Neutrophil (primary cell): ENCODE data around the gene ODAD2.

Experiments used
- H3K27ac ChIP-seq: fragments of 200-600 bp; sonication (generic); 2 replicates; pipeline ENCODE4 v1.5.1; 2016; ENCODE audit warnings: mild to moderate bottlenecking, moderate library complexity
- H3K27me3 ChIP-seq: fragments of 200-600 bp; sonication (generic); 2 replicates; pipeline ENCODE4 v1.6.0; 2016; ENCODE audit warnings: mild to moderate bottlenecking
- H3K36me3 ChIP-seq: fragments of 200-600 bp; sonication (generic); 2 replicates; pipeline ENCODE4 v1.5.1; 2017
- H3K4me1 ChIP-seq, 2 experiments: fragments of 200-600 bp in 1 of 2; sonication (generic) in 1 of 2; 1 replicate in 1 of 2; 2 replicates in 1 of 2; pipeline versions ENCODE4 v1.5.1 to v1.6.1; 2013 to 2016; ENCODE audit warnings: low read depth in 1 of 2, low read length in 1 of 2, mild to moderate bottlenecking in 1 of 2, moderate library complexity in 1 of 2; ENCODE audit not compliant: control insufficient read depth in 1 of 2, insufficient read depth in 1 of 2
- H3K4me3 ChIP-seq, 2 experiments: fragments of 200-600 bp in 1 of 2; sonication (generic) in 1 of 2; 1 replicate in 1 of 2; 2 replicates in 1 of 2; pipeline ENCODE4 v1.5.1; 2013 to 2016; ENCODE audit warnings: low read depth in 1 of 2, low read length in 1 of 2, mild to moderate bottlenecking in 1 of 2, moderate library complexity in 1 of 2
- H3K9me3 ChIP-seq: fragments of 200-600 bp; sonication (generic); 2 replicates; pipeline ENCODE4 v1.5.1; 2016
- CTCF ChIP-seq: fragments of 200-600 bp; sonication (generic); IDR thresholded peaks from 2 replicates; pipeline ENCODE4 v1.5.1; 2016; ENCODE audit warnings: antibody characterized with exemption

Gene ODAD2

DNA sequence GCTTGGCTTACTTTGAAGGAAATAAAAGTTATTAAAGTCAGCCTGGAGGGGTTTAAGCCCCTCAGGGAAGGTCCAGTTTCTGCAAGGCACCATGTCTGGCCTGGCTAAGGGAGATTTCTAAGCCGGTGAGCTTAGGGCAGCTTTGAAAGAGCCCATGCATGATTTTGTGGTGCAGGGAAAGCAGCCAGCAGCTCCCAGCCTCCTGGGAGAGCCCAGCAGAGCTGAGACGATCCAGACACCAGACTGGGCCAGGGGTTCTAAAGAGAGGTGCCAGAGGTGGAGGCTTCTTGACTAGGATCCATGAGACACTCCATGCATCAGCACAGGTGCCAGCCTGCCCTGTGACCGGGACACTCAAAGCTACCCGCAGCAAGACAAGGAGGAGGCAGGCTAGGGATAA is 193.7 kb downstream of the ODAD2 start:
- Histone ChIP-seq H3K9me3 (no peaks in the 10 kb centered on the region), H3K36me3 (no peaks in the 10 kb centered on the region), H3K27ac (no peak overlapping the region), H3K4me3 (no peak overlapping the region), H3K4me1 (no peaks in the 10 kb centered on the region), H3K27me3 (peaks cover 17% of the 10 kb centered on the region)
- TF ChIP-seq CTCF = no peak

- Histone ChIP-seq H3K27me3 (peaks cover 17% of the 10 kb centered on the region), H3K9me3 (no peaks in the 10 kb centered on the region), H3K27ac (no peak overlapping the region), H3K4me1 (no peaks in the 10 kb centered on the region), H3K4me3 (no peak overlapping the region), H3K36me3 (no peaks in the 10 kb centered on the region)
- no peak for TF ChIP-seq CTCF
These were observed 194.7 kb downstream of the ODAD2 start for GRCh38 chr10:27804136-27804535.

DNA sequence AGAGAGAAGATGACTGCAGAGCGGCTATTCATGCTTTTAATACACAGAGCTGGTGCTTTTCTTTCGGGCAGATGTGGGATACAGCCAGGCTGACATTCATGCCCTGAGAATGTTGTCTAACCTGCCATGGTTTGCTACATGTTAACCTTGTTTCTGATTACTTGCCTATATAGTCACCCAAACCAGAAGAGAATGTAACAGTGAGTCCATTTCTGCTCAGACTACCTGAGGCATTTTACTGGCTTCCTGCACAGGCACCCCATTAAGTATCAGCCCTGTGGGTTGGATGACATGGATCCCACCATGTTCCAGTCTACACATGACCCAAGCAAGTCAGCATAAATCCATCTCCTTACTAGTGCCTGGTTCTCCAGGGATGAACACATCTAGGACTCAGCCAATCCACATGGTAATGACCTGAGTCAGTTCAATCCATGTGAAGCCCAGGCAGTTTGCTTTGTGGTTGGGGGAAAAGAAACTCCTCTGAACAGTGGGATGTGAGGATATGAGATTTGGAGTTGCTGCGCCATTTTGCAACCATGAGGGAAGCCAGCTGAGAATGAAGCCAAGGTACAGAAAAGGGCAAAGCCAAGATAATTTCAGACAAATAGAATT is 197.6 kb downstream of the ODAD2 start:
- no peak overlapping the region for H3K27ac ChIP-seq
- TF ChIP-seq CTCF = no peak
- no peaks in the 10 kb centered on the region for H3K9me3 ChIP-seq
- H3K4me1 ChIP-seq = no peaks in the 10 kb centered on the region
- H3K27me3 ChIP-seq = peaks cover 17% of the 10 kb centered on the region
- no peak overlapping the region for H3K4me3 ChIP-seq
- no peaks in the 10 kb centered on the region for H3K36me3 ChIP-seq

- no peak for TF ChIP-seq CTCF
- Histone ChIP-seq H3K4me1 (no peaks in the 10 kb centered on the region), H3K27me3 (peaks cover 12% of the 10 kb centered on the region), H3K9me3 (no peaks in the 10 kb centered on the region), H3K4me3 (no peak overlapping the region), H3K36me3 (no peaks in the 10 kb centered on the region), H3K27ac (no peak overlapping the region)
These were observed 199.8 kb downstream of the ODAD2 start for GRCh38 chr10:27799046-27799445.

DNA sequence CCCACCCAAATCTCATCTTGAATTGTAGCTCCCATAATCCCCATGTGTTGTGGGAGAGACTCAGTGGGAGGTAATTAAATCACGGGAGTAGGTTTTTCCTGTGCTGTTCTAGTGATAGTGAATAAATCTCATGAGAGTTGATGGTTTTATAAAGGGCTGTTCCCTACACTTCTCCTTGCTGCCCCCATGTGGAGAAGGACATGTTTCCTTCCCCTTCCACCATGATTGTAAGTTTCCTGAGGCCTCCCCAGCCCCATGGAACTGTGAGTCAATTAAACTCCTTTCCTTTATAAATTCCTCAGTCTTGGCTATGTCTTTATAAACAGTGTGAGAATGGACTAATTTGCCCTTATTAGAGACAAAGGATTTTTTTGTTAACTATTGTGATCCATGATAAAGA is 204.7 kb downstream of the ODAD2 start:
- no peaks in the 10 kb centered on the region for H3K4me1 ChIP-seq
- no peaks in the 10 kb centered on the region for H3K9me3 ChIP-seq
- H3K4me3 ChIP-seq = no peak overlapping the region
- no peak overlapping the region for H3K27ac ChIP-seq
- H3K36me3 ChIP-seq = no peaks in the 10 kb centered on the region
- H3K27me3 ChIP-seq = no peaks in the 10 kb centered on the region
- TF ChIP-seq CTCF = no peak

DNA sequence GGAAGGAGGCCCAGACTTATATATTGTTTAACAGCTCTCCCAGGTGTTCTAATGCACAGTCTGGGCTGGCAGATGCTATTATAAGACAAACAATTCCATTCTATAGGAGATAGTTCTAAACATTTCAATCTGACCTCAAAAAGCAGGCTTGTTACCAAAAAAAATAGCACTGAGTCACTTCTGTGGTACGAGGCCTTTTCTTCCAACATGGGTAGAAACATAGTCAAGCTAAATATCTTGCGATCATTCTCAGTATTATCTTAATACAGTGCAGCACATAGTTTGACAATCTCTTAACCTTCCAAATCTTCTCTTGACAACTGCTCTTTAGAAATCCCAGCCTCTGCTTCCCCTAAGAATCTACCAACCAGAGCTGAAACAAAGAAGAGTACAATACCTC is 206.7 kb downstream of the ODAD2 start:
- Histone ChIP-seq H3K27ac (no peak overlapping the region), H3K27me3 (no peaks in the 10 kb centered on the region), H3K4me1 (no peaks in the 10 kb centered on the region), H3K36me3 (no peaks in the 10 kb centered on the region), H3K9me3 (no peaks in the 10 kb centered on the region), H3K4me3 (no peak overlapping the region)
- no peak for TF ChIP-seq CTCF
